Stimulated activated CD4-positive, alpha-beta T cell treated with anti-CD3 and anti-CD28 coated beads, Interleukin-1b, Interleukin-23, amount 100 ng/mL, for 1 hour (primary cell): ENCODE results near the gene ALPK1.
"Not testable (repeated sequence)": the region's sequence is repeated elsewhere in the genome, so short reads cannot be mapped to it uniquely, and the experiment has no call there.

Experiments used
- DNase-seq, 2 donors: peaks; one replicate each; pipeline ENCODE4 v3.0.0-alpha.2; 2020; ENCODE audit warnings: low read depth in 2 of 2

Gene ALPK1

DNA sequence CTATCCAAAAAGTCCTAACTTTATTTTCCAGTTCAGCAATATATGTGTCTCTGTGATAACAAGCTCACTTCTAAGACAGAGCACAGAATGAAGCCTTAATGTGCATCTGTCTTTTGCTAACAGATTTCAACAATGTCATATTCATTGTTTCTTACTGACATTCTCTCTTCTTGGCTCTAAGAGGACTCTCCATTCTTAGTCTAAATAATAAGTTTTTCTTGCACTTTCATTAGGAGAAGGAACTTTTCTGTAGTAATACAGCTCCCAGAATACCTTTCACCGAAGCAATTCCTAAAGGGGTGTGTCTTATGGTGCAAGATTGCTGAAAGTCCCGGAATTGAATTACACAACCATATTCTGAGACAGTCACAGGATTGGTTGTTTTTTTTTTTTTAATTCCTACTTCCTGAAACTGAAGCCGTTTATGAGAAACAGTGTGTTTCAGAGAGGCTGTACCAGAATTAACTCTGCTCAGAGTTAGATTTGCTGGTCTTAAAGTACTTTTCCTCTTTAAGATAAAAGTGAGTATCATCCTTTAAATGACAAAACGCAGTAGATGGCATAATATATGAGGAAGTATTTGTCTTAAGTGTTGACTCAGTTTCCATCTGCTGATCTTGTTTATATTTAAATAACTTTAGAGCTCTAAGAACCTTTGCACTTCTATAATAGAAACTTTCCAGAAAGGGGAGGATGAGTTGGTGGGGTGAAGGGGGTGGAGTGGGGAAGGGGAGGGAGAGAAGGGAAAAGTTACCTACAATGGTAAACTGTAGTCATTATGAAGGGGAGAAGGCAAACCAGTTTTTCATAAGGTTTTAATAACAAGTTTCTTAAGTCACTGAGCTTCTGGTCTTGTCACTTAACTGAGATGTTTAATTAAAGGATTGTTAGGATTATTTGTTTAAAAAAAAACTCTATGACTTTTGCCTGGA, at the start of gene ALPK1:
TSS of gene ALPK1 (plus strand) at position 421 of the 932 bp plus-strand sequence.
- DNase-seq, result no peak

DNA sequence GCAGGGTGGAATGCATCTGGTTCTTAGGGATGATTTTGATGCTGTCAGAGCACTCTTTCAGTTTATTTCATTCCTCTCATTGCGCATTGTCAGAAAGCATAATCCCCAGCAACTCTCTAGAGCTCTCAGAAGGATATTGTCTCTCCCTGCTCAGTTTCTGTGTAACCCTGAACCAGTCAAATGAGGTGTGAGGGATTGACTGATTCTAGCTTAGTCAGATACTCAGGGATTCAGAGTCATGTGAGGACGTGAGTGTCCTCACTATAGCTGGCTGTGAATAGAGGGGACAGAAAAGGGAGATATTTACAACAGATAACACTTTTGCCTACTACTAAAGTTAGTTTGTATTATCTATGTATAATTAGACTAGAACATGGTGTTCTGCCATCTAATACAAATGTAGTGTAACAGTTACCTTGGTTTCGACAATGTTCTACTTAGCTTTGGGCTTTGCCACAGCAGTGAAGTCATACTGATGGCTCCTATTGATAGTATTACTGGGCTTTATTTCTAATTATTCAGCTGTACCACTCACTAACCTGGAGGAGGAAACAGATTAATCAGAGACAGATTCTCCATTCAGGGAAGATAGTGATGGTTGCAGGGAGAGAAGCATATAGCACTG, 46.0 kb upstream of the ALPK1 start:
- no peak for DNase-seq

- no peak for DNase-seq
Measured at GRCh38 chr4:112252234-112252633, 44.9 kb upstream of the ALPK1 start.

GRCh38 chr4:112253382-112254000, 43.7 kb upstream of the ALPK1 start:
- DNase-seq, result no peak

GRCh38 chr4:112257098-112257497, 40.1 kb upstream of the ALPK1 start:
- DNase-seq, result no peak

DNA sequence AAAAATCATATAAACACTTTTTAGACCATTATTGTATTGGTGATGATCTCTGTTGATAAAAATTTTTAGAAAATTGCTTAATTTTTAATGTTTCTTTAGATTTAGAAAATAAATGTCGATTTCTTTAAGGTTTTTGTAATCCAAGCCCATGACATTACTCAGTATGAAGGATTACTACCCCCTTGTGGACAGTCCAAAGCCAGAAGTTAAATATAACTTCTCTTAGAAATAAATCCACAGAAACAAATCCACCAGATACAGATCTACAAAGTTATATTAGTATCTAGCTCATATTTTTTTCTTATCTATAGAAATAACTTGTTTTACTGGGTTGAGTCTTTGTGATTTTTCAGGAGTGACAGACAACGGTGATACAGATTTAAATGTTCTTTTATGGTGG, 30.3 kb upstream of the ALPK1 start:
- DNase-seq, result no peak

DNA sequence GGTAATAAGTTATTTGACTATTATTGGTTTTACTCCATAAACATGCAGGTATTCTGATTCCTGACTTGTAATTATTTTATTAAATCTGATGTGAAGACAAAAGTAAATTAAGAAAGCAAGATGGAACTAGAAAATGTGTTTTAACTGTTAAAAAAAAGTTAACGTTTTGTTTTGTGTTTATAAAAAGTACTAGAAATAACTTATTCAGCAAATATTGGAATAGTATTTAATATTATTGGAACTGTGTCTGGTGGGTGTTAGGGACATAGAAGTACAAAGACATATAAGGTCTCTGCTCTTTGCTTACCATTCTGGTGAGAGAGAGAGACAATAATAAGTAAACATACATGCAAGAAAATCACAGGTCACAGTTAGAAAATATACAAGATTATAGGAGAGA, 27.1 kb upstream of the ALPK1 start:
- DNase-seq, result no peak

DNA sequence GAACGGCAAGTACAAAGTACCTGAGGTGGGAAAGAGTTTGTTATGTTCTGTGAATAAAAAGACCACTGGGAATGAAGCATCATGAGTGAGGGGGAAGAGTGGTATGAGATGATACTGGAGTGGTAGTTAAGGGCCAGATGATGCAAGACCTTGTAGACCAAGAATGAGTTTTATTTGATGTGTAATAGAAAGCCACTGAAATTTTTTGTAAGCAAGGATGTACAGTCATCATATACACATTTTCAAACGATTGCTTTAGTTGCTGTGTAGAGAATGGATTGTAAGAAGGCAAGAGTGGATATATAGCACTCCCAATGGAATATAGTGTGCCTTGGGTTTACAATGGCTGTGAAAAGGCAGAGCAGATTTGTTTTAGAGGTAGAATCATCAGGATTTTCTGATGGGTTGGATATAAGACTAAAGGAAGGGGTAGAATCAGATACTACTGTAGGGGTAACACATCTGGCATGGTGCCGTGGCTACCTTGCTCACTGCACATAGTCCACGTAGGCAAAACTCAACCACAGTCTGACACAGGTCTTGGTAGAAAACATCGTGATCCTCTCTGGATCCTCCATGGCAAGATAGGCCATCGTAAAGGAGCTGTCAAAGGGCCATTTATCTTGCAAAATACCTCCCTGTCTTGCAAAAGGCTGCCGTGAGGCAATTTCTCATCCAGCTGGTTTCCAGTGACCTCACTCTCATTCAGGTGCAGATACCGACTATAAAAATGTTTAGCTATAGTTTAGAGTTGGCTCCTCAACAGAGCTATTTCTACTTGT, 26.3 kb upstream of the ALPK1 start:
- DNase-seq, result no peak

GRCh38 chr4:112272292-112272691, 24.9 kb upstream of the ALPK1 start:
- no peak for DNase-seq

- no peak for DNase-seq
Measured at GRCh38 chr4:112274959-112275358, 22.2 kb upstream of the ALPK1 start.

- no peak for DNase-seq
Measured at GRCh38 chr4:112276113-112276512, 21.1 kb upstream of the ALPK1 start.

- no peak for DNase-seq
Measured at GRCh38 chr4:112277220-112277619, 19.9 kb upstream of the ALPK1 start.

DNA sequence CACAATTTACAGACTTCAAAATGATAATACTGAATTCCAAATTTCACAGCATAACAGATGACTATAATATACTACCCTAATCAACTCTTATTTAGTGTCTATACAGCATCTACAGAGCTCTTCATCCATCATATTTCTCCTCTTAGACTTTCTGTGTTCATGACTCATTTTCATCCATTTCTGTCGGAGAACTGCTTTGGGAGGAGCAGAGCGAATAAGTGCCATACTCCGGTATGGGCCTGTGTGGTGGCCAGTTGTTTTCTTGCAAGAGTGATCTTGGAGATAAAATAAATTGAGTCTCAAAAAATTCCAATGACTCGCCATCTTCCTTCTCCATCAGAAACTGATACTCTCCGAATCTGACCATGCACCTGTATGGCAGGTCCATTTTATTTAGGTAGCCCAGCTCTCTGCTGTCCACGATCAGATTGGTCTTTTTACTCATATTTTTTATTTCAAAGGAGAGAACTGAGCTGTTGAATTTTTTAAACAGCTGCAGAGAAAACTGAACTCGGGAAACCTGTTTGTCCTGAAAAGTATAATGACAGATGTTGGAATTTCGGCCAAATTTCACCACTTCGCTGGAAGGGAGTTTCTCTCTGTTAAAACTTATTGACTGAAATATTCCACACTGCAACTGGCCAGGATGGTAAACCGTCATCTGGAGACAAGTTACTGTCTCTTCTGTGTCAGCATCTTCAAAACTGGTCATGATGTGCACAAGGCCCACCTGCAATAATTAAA, 19.3 kb upstream of the ALPK1 start:
- no peak for DNase-seq

DNA sequence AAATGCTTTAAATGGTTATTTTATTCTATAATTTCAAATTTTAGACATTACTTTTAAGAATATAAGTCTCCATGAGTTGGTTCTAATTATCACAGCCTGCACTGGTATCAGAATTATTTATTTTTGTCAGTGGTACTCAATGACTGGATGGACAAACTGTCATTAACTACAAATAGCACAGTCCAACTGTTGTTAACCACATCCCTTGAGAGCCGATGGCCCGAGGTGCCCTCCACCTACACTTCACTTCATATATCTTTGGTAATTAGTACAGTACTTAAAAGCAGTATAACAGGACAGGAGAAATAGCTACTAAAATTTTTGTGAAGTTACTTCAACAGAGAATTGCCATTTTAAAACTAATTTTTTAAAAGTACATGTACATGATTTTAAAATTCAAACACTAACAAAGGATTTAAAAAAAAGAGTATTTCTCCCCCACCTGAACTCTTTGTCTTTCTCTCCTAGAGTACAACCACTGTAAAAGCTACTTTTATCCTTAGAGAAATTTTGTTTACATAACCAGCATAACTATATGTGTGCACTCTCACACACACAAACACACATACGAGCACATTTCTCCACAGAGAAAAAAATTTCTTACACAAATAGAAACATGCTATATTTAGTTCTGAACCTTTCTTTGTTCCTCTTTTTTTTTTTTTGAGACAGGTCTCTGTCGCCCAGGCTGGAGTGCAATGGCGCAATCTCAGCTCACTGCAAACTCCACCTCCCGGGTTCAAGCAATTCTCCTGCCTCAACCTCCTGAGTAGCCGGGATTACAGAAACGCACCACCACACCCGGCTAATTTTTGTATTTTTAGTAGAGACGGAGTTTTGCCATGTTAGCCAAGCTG, 17.9 kb upstream of the ALPK1 start:
- no peak for DNase-seq

DNA sequence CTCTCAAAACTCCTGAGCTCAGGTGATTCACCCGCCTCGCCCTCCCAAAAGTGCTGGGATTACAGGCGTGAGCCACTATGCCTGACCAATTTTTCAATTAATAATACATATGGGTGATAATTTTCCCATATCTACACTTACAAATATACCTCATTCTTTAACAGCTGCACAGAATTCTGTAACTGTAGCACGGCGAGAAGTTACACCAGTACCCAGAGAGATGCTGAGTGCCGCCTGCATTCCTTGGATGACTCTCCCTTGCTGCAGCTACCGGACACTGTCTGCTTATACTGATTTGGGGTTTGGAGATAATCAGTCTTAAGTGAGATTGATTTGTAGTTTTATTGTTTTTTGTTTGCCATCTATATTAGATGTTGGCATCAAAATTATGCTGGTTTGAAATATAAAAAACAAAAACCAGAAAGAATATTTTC, 17.3 kb upstream of the ALPK1 start:
- no peak for DNase-seq

GRCh38 chr4:112280386-112281056, 16.6 kb upstream of the ALPK1 start:
- no peak for DNase-seq

DNA sequence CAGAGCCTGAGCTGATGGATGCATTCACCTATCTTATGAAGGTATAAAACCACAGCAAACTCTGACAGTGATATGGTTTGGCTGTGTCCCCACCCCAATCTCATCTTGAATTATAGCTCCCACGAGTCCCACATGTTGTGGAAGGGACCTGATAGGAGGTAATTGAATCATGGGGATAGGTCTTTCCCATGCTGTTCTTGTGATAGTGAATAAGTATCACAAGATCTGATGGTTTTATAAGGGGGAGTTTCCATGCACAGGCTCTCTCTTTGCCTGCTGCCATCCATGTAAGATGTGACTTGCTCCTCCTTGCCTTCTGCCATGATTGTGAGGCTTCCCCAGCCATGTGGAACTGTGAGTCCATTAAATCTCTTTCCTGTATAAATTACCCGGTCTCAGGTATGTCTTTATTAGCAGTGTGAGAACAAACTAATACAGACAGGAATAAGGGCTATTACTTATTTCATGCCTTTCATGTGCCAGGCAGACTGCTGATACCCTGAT, 15.2 kb upstream of the ALPK1 start:
- not testable (repeated sequence) for DNase-seq

DNA sequence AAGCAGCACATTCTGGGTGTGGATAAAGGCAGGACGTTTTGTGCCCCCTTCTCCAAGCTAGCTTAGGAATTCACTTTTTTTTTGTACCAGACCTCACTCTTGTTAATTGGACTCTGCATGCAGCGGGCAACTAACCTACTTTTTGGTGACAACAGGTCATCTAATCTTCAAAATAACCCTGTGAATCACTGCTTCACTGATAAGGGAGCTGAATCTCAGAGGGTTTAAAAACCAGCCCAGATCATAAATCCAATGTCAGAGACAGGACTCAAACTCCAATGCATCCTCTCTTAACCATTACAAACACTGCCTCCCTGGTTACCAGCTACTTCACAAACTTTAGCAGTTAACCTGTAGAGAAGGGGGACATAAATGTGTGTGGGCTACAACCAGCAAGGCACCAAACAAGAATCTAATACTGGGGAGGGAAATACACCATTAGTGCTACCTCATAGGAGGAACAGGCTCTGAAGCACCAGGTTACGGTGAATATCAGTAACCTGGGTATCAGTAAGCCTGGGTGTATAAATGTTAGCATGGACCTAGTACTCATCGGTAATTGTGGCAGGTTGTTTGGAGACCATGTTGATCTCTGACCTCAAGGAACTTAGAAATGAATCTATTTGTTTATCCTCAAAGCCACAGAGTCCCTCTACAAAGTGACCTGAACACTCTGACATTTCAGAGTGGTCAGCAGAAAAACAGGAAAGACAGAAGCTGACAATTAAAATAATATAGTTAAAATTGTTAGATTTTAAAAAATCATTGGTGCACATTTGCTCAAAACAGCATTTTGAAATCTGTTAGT, 14.1 kb upstream of the ALPK1 start:
- no peak for DNase-seq

GRCh38 chr4:112284166-112284565, 13.0 kb upstream of the ALPK1 start:
- no peak for DNase-seq
